ENCODE measurements around the gene KL. TPM values are rescaled to one million over a fixed set of nuclear protein-coding genes. Genes with fewer than 3 reads are reported as not detected.

Gene KL
- total RNA-seq, 2 donors from 2014 or later, result 0.52 to 1.3 TPM

DNA sequence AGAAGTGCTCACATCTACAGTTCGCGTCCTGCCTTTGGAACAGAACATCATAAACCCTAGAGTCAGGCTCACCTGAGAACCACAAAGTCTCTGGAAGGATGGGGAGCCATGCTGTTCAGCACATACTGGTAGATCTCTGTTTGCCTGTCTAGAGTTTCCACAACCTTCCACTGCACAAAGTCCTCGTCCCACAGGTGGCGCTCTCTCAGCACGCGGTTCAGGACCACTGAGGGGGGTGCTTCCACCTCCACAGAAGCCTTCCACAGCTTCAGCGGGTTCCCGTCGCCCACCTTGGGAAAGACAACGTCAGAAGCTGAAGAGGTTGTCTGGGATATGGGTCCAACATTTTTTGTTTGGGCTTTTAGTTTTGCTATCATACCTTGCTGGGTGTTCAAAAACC lies 93.6 kb downstream of the KL start:
- Histone ChIP-seq H3K4me3 (no peak overlapping the region), H3K9me3 (no peaks in the 10 kb centered on the region), H3K27me3 (no peaks in the 10 kb centered on the region), H3K36me3 (replicated peaks in 1 of 2; ENCODE audit: insufficient read depth in 1 of 2, low read depth in 2 of 2) (peaks cover 9 to 31% of the 10 kb centered on the region in 2 donors), H3K27ac (no peak overlapping the region), H3K4me1 (no peaks in the 10 kb centered on the region)
- DNase-seq (no peak), ATAC-seq (no peak)
- intact Hi-C loops (cut with DNase I), result no loop called here
- TF ChIP-seq, protein P1, sequence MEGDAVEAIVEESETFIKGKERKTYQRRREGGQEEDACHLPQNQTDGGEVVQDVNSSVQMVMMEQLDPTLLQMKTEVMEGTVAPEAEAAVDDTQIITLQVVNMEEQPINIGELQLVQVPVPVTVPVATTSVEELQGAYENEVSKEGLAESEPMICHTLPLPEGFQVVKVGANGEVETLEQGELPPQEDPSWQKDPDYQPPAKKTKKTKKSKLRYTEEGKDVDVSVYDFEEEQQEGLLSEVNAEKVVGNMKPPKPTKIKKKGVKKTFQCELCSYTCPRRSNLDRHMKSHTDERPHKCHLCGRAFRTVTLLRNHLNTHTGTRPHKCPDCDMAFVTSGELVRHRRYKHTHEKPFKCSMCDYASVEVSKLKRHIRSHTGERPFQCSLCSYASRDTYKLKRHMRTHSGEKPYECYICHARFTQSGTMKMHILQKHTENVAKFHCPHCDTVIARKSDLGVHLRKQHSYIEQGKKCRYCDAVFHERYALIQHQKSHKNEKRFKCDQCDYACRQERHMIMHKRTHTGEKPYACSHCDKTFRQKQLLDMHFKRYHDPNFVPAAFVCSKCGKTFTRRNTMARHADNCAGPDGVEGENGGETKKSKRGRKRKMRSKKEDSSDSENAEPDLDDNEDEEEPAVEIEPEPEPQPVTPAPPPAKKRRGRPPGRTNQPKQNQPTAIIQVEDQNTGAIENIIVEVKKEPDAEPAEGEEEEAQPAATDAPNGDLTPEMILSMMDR (IDR thresholded peaks at IDR 0.05), result no peak
- TF ChIP-seq POLR2A (IDR thresholded peaks at IDR 0.05), result no peak
- 82 to 84% methylated on average over 9 to 10 of the region's 10 CpGs for WGBS, 2 donors

- intact Hi-C loops (cut with DNase I), result no loop called here
- TF ChIP-seq POLR2A (IDR thresholded peaks at IDR 0.05), result no peak
- TF ChIP-seq, protein P1 (IDR thresholded peaks at IDR 0.05), result no peak
- H3K27ac ChIP-seq, result peak overlapping the region in 1 of 4 donors; percentile 7
- 89 to 93% methylated on average over 5 of the region's 5 CpGs for WGBS, 2 donors
- H3K36me3 ChIP-seq (replicated peaks in 1 of 2; ENCODE audit: insufficient read depth in 1 of 2, low read depth in 2 of 2), result peaks cover 9 to 29% of the 10 kb centered on the region in 2 donors
- H3K4me3 ChIP-seq, result no peak overlapping the region
- no peaks in the 10 kb centered on the region for H3K9me3 ChIP-seq
- H3K4me1 ChIP-seq, result no peaks in the 10 kb centered on the region
- no peaks in the 10 kb centered on the region for H3K27me3 ChIP-seq
- DNase-seq, result no peak
- ATAC-seq, result no peak
Observed at GRCh38 chr13:33110386-33110712, 94.1 kb downstream of the KL start.

DNA sequence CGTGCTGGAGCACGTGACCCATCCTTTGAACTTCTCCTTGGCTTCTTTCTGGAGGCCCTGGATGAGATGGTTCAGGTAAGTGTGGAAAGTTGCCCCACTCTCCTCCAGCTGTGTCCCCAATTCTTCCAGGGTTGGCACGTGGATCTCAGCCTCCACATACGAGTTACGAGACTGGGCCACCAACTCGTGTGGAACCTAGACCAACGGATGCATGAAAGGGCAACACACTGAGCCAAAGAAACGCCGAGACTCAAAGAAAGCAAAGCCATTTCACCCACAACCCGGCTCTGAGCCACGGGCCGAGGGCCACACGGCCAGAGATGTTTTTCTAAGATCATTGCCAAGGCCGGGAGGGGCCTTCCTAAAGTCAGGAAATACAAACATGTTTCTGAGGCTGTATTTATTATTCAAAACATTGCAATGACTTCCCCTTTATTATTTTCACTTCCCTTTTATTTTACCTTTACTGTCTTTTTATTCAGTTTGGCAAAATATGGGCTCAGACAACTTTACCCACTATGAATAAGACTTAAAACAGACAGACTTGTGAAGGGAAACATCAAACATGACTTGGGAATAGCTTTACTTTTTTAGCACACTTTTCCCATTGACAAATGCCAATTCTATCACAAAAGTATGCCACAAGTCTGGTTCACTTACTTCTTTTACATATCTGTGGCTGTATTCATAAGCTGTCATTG lies 94.6 kb downstream of the KL start:
- TF ChIP-seq, protein P1 (IDR thresholded peaks at IDR 0.05), result no peak
- no peak for TF ChIP-seq POLR2A (IDR thresholded peaks at IDR 0.05)
- 73 to 80% methylated on average over 14 of the region's 14 CpGs for WGBS, 2 donors
- Histone ChIP-seq H3K36me3 (replicated peaks in 1 of 2; ENCODE audit: insufficient read depth in 1 of 2, low read depth in 2 of 2) (peaks cover 5 to 24% of the 10 kb centered on the region in 2 donors), H3K4me3 (no peak overlapping the region), H3K9me3 (no peaks in the 10 kb centered on the region), H3K27me3 (no peaks in the 10 kb centered on the region), H3K27ac (peak overlapping the region in 2 of 4 donors; percentile 1 to 7), H3K4me1 (peaks cover under 1% of the 10 kb centered on the region)
- ATAC-seq, result no peak
- intact Hi-C loops (cut with DNase I), result no loop called here
- no peak for DNase-seq

DNA sequence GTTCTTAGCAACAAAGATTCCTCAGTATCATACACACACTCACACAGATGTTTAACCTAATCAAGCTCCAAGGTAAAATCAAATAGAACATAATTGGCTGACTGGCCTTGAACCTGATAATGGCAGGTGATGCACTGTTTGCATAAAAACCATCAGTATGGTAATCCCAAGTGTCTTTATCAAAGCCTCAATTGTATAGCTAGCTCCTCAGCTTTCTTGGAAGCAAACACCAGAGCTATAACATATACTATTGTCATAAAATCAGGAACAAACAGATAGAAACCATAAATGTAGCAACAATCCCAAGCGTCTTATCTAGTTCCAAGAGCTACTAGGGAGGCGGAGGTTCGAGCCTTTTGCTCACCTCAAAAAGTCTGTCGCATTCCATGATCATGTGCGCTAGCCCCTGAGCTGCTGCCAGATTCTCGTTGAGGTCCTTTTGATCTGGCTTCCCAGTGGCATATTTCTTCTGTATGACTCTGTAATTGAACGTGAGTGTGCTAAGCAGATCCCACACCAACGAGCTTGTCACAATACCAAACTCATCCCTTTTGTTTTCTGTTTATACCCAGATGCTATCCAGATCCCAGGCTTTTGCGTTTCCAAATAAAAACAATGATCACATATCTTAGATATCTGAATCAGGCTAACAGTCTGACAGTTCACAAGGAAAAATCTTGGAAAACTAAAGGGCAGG lies 95.3 kb downstream of the KL start:
- Histone ChIP-seq H3K4me3 (no peak overlapping the region), H3K9me3 (no peaks in the 10 kb centered on the region), H3K36me3 (replicated peaks in 1 of 2; ENCODE audit: insufficient read depth in 1 of 2, low read depth in 2 of 2) (peaks cover 0 to 17% of the 10 kb centered on the region in 2 donors), H3K27ac (no peak overlapping the region), H3K27me3 (no peaks in the 10 kb centered on the region), H3K4me1 (peaks cover 7% of the 10 kb centered on the region)
- no peak for DNase-seq
- ATAC-seq, result no peak
- intact Hi-C loops (cut with DNase I), result no loop called here
- TF ChIP-seq, protein P1 (IDR thresholded peaks at IDR 0.05), result no peak
- no peak for TF ChIP-seq POLR2A (IDR thresholded peaks at IDR 0.05)
- WGBS, 2 donors, result 74 to 77% methylated on average over 9 of the region's 9 CpGs
